ENCODE data around the gene XRCC2. TPM values are rescaled to one million over a fixed set of nuclear protein-coding genes. Genes with fewer than 3 reads are reported as not detected.

The XRCC2 gene
- total and polyA plus RNA-seq, 10 donors, result 0.22 to 5.0 (median 1.0) TPM

- DNase-seq, result no peak
- no peaks in the 10 kb centered on the region for H3K9me3 ChIP-seq
- intact Hi-C loops (cut with DNase I; ENCODE audit: low total_unique reads), result no loop called here
- no peaks in the 10 kb centered on the region for H3K4me1 ChIP-seq
- no peaks in the 10 kb centered on the region for H3K36me3 ChIP-seq
- H3K27me3 ChIP-seq (replicated peaks in 1 of 7), result no peaks in the 10 kb centered on the region
- WGBS, 5 donors, result 82 to 88% (median 84%) methylated on average over 6 of the region's 6 CpGs
- TF ChIP-seq CTCF (IDR thresholded peaks at IDR 0.05 in 8 of 11, conservative IDR thresholded peaks at IDR 0.05 in 3 of 11) (no peak), POLR2AphosphoS5 (IDR thresholded peaks at IDR 0.05) (no peak)
- no peak overlapping the region for H3K27ac ChIP-seq
- no peak overlapping the region for H3K4me3 ChIP-seq
These were observed 35.1 kb downstream of the XRCC2 start for GRCh38 chr7:152640829-152641228.

GRCh38 chr7:152637920-152638580 lies 37.9 kb downstream of the XRCC2 start:
- TF ChIP-seq CTCF (IDR thresholded peaks at IDR 0.05 in 8 of 11, conservative IDR thresholded peaks at IDR 0.05 in 3 of 11), result no peak
- TF ChIP-seq POLR2AphosphoS5 (IDR thresholded peaks at IDR 0.05), result no peak
- no peak for TF ChIP-seq POLR2A (IDR thresholded peaks at IDR 0.05)
- Histone ChIP-seq H3K9me3 (no peaks in the 10 kb centered on the region), H3K27me3 (replicated peaks in 1 of 7) (no peaks in the 10 kb centered on the region), H3K36me3 (no peaks in the 10 kb centered on the region), H3K27ac (no peak overlapping the region), H3K4me3 (no peak overlapping the region), H3K4me1 (no peaks in the 10 kb centered on the region)
- intact Hi-C loops (cut with DNase I; ENCODE audit: low total_unique reads), result no loop called here
- 84 to 94% (median 88%) methylated on average over 7 of the region's 7 CpGs for WGBS, 5 donors
- DNase-seq, result no peak

GRCh38 chr7:152637161-152637560 lies 38.8 kb downstream of the XRCC2 start:
- H3K4me1 ChIP-seq, result no peaks in the 10 kb centered on the region
- no peak overlapping the region for H3K27ac ChIP-seq
- H3K9me3 ChIP-seq, result no peaks in the 10 kb centered on the region
- H3K4me3 ChIP-seq, result no peak overlapping the region
- no peak for DNase-seq
- H3K36me3 ChIP-seq, result no peaks in the 10 kb centered on the region
- intact Hi-C loops (cut with DNase I; ENCODE audit: low total_unique reads), result no loop called here
- TF ChIP-seq POLR2A (IDR thresholded peaks at IDR 0.05), result no peak
- no peak for TF ChIP-seq CTCF (IDR thresholded peaks at IDR 0.05 in 8 of 11, conservative IDR thresholded peaks at IDR 0.05 in 3 of 11)
- TF ChIP-seq POLR2AphosphoS5 (IDR thresholded peaks at IDR 0.05), result no peak
- H3K27me3 ChIP-seq (replicated peaks in 1 of 7), result no peaks in the 10 kb centered on the region
- 75 to 94% (median 92%) methylated on average over 1 of the region's 1 CpG for WGBS, 5 donors

GRCh38 chr7:152636441-152636840 lies 39.5 kb downstream of the XRCC2 start:
- H3K4me1 ChIP-seq, result no peaks in the 10 kb centered on the region
- H3K27me3 ChIP-seq (replicated peaks in 1 of 7), result no peaks in the 10 kb centered on the region
- WGBS, 5 donors, result 69 to 88% (median 77%) methylated on average over 6 of the region's 6 CpGs
- no peak overlapping the region for H3K4me3 ChIP-seq
- H3K36me3 ChIP-seq, result no peaks in the 10 kb centered on the region
- H3K27ac ChIP-seq, result no peak overlapping the region
- DNase-seq, result no peak
- intact Hi-C loops (cut with DNase I; ENCODE audit: low total_unique reads), result no loop called here
- H3K9me3 ChIP-seq, result no peaks in the 10 kb centered on the region
- TF ChIP-seq POLR2AphosphoS5 (IDR thresholded peaks at IDR 0.05) (no peak), POLR2A (IDR thresholded peaks at IDR 0.05) (no peak), CTCF (IDR thresholded peaks at IDR 0.05 in 8 of 11, conservative IDR thresholded peaks at IDR 0.05 in 3 of 11) (no peak)
